Adrenal gland (tissue), 12 donors: ENCODE data around the gene HES6. TPM values are rescaled to one million over a fixed set of nuclear protein-coding genes. Genes with fewer than 3 reads are reported as not detected.

Source experiments
- DNase-seq, 7 donors: peaks; one replicate each; pipeline ENCODE4 v3.0.0-alpha.2; 2019 to 2020
- H3K27ac ChIP-seq, 5 donors: fragments of 200-600 bp; sonication (generic) in 4 of 5; 1 replicate in 3 of 5; 2 replicates in 2 of 5; pipeline versions ENCODE4 v1.5.1 to v1.8.0; 2016 to 2020; ENCODE audit warnings: mild to moderate bottlenecking in 1 of 5
- H3K27me3 ChIP-seq: fragments of 200-600 bp; 2 replicates; pipeline ENCODE4 v1.8.0; 2021
- H3K36me3 ChIP-seq, 2 donors: fragments of 200-600 bp; replicated peaks in 1 of 2; 1 replicate in 1 of 2; 2 replicates in 1 of 2; pipeline versions ENCODE4 v1.5.1 to v1.8.0; 2018 to 2022
- H3K4me1 ChIP-seq, 2 donors: fragments of 200-600 bp; replicated peaks in 1 of 2; 1 replicate in 1 of 2; 2 replicates in 1 of 2; pipeline versions ENCODE4 v1.5.1 to v1.8.0; 2018 to 2021
- H3K4me3 ChIP-seq, 4 donors: fragments of 200-600 bp; sonication (generic) in 3 of 4; one replicate each; pipeline ENCODE4 v1.5.1; 2016 to 2018
- H3K9me3 ChIP-seq, 3 donors: fragments of 200-600 bp; sonication (generic) in 1 of 3; replicated peaks in 1 of 3; 1 replicate in 2 of 3; 2 replicates in 1 of 3; pipeline versions ENCODE4 v1.5.1 to v1.8.0; 2016 to 2021
- POLR2A ChIP-seq, 2 donors: fragments of 450-650 bp; IDR thresholded peaks; one replicate each; pipeline ENCODE4 v1.6.1; 2017; ENCODE audit warnings: antibody characterized with exemption in 2 of 2, mild to moderate bottlenecking in 2 of 2, moderate library complexity in 1 of 2
- WGBS, 4 donors: extraction: QIAGEN DNeasy Blood & Tissue Kit in 2 of 4; methylation state at CpG; one replicate each; pipeline versions ENCODE4 v1.1.5 to v1.1.7; 2013 to 2017; 5-methylcytosine and 5-hydroxymethylcytosine counted together
- intact Hi-C, 2 donors: fragments of 100-400 bp; cut with DNase I; formaldehyde crosslinking; loops; one replicate each; pipeline versions ENCODE4 v1.14.1 to v1.15.0; 2022 to 2023
- polyA plus RNA-seq, 3 donors: library from polyadenylated mRNA; stranded (reverse); fragments of 200-250 nt in 2 of 3; fragments of 350-450 nt in 1 of 3; fragmentation: Illumina TruSeq in 1 of 3; extraction: RNeasy Lipid Tissue Mini Kit (QIAGEN cat#74804) in 1 of 3; gene quantifications; one replicate each; pipeline ENCODE4 v1.2.3, GENCODE V29; 2013 to 2014
- total RNA-seq, 9 donors: library from RNA; depleted of rRNA in 4 of 9; stranded (reverse); fragments of >200 nt in 4 of 9; fragments of 120-200 nt in 1 of 9; fragmentation: NEBNext Ultra II Directional in 1 of 9; extraction: Animal tissue kit (Norgen Biotek cat#: 25700) in 1 of 9; gene quantifications; one replicate each; pipeline versions ENCODE4 v1.1.0 to v1.2.4, GENCODE V29; 2013 to 2023
- TF ChIP-seq, protein P1 (sequence below), 6 experiments: fragments of 450-650 bp in 4 of 6; fragments of 200-600 bp in 2 of 6; sonication (generic) in 1 of 6; IDR thresholded peaks; 1 replicate in 5 of 6; 2 replicates in 1 of 6; pipeline versions ENCODE4 v1.5.1 to v1.8.0; 2016 to 2021; ENCODE audit warnings: antibody characterized with exemption in 6 of 6, mild to moderate bottlenecking in 2 of 6, moderate library complexity in 1 of 6
- donor health status: healthy with polysubstance abuse.
- donor health status: Bipolar disorder and iron deficiency.
- donor health status: DM: yes; HTN: yes; CAD: no.
- donor health status: DM: no; HTN: no; CAD: no.
- donor health status: DM: no; HTN: no; CAD: no.
- donor health status: DM: yes; HTN: yes; CAD: no.

The HES6 gene
- total and polyA plus RNA-seq, 12 donors = 4.3 to 21.6 (median 11.0) TPM

DNA sequence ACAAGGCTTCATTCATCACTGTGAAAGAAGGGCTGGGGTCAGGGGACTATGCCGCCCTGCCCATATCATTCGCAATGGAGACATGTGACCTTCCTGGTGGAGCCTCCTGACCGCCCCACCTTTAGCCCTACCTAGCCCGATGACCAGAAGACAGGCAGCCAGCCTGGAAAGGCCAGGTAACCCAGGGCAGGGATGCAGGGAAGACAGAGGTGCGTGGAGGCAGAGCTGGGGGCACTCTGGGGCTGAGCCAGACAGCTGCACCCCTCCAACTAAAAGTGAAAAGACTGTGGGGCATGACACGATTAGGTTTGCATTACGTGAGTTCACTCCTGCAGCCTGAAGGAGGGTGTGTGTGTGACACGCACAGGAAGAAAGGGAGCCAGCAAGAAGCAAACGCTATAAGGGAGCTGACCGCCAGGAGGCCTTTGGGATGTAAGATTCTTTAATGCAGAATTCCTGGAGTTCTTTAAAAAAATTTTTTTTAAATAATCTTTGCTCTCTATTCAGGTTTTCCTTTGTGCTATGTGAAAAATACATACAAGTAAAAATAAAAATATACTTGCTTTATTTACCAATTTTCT lies 3.7 kb upstream of the HES6 start:
- Histone ChIP-seq H3K4me3 (no peak overlapping the region), H3K4me1 (peaks cover 19 to 32% of the 10 kb centered on the region in 2 donors), H3K27me3 (no peaks in the 10 kb centered on the region), H3K36me3 (peaks cover 0 to 6% of the 10 kb centered on the region in 2 donors), H3K27ac (peak overlapping the region in 2 of 5 donors; percentile 22 to 65), H3K9me3 (no peaks in the 10 kb centered on the region)
- TF ChIP-seq POLR2A (IDR thresholded peaks at IDR 0.05) = no peak
- TF ChIP-seq, protein P1, sequence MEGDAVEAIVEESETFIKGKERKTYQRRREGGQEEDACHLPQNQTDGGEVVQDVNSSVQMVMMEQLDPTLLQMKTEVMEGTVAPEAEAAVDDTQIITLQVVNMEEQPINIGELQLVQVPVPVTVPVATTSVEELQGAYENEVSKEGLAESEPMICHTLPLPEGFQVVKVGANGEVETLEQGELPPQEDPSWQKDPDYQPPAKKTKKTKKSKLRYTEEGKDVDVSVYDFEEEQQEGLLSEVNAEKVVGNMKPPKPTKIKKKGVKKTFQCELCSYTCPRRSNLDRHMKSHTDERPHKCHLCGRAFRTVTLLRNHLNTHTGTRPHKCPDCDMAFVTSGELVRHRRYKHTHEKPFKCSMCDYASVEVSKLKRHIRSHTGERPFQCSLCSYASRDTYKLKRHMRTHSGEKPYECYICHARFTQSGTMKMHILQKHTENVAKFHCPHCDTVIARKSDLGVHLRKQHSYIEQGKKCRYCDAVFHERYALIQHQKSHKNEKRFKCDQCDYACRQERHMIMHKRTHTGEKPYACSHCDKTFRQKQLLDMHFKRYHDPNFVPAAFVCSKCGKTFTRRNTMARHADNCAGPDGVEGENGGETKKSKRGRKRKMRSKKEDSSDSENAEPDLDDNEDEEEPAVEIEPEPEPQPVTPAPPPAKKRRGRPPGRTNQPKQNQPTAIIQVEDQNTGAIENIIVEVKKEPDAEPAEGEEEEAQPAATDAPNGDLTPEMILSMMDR (IDR thresholded peaks at IDR 0.05) = no peak
- DNase-seq = no peak
- 86 to 88% (median 88%) methylated on average over 8 to 10 of the region's 10 CpGs for WGBS, 4 donors
- intact Hi-C loops = no loop called here

DNA sequence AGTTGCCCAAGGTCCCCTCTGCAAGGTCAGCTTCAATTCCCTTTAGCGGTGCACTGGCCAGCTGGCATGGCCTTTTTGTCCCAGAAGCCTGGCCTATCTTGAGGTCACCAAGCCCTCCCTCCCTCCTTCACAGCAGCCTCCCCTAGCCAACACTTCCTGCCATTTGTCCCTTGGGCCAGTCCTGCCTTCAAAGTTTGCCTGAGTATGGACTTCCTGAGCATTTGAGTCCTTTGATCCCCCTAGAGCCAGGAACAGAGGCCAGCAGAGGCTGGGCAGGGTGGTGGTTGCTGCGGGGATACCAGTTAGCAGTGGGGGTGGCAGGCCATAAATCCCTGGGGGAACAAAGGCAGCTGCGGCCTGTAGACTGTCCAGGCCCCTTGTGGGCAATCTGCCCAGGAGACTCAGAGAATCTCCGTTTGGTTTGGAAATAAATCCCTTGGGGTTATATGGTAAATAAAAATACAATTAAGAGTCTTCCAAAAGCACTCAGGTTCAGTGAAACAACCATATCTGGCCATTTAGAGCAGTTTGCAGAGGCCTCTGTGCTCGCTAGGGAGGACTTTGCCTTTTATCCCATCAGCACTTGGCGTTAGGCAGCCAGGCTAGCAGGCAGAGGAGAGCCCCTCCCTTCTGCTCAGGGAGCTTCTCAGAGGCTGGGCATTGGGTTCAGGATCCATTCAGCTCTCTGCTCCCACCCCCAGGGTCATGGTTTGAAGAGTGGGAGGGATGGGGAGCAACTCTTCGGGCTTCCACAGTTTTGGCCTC lies 3.1 kb upstream of the HES6 start:
- 35 to 45% (median 38%) methylated on average over 7 of the region's 7 CpGs for WGBS, 4 donors
- Histone ChIP-seq H3K9me3 (no peaks in the 10 kb centered on the region), H3K27me3 (no peaks in the 10 kb centered on the region), H3K4me3 (no peak overlapping the region), H3K27ac (peak overlapping the region; percentile 7 to 65 (median 42)), H3K36me3 (peaks cover 0 to 6% of the 10 kb centered on the region in 2 donors), H3K4me1 (peaks cover 14 to 29% of the 10 kb centered on the region in 2 donors)
- peak in 6 of 7 donors; percentile 65 to 85 (median 80) for DNase-seq
- intact Hi-C loops = no loop called here
- TF ChIP-seq POLR2A (IDR thresholded peaks at IDR 0.05) = no peak
- TF ChIP-seq, protein P1 (IDR thresholded peaks at IDR 0.05) = peak in 1 of 6 experiments; percentile 13

DNA sequence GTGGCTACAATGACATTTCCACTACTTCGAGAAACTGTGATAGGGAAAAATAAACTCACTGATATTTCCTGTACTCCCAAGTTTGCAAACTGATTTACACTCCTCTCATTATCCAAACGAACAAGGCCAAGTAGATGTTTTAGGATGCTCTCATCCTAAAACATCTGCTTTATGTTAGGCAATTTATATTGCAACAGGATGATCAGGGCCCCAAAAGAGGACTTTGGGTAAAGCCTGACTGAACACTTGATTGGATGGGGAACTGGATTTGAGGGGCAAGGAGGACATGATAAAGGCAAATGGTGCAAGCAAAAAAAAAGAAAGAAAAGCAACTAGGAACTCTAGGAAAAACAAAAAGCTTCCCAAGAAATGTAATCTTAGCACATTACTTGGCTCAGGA lies 2.1 kb upstream of the HES6 start:
- DNase-seq = no peak
- intact Hi-C loops = no loop called here
- peaks cover 13 to 25% of the 10 kb centered on the region in 2 donors for H3K4me1 ChIP-seq
- no peaks in the 10 kb centered on the region for H3K27me3 ChIP-seq
- WGBS, 4 donors = 88 to 94% (median 89%) methylated on average over 2 of the region's 2 CpGs
- peaks cover 0 to 6% of the 10 kb centered on the region in 2 donors for H3K36me3 ChIP-seq
- H3K4me3 ChIP-seq = no peak overlapping the region
- no peaks in the 10 kb centered on the region for H3K9me3 ChIP-seq
- H3K27ac ChIP-seq = no peak overlapping the region
- TF ChIP-seq, protein P1 (IDR thresholded peaks at IDR 0.05) = no peak
- no peak for TF ChIP-seq POLR2A (IDR thresholded peaks at IDR 0.05)
